Stimulated activated CD8-positive, alpha-beta memory T cell treated with anti-CD3 and anti-CD28 coated beads, Interleukin-7, amount 100 ng/mL, for 1 hour (primary cell): ENCODE measurements around the gene CFAP68.
A peak's percentile ranks its signal among the peaks of the same experiment; 100 is the strongest.
"Not testable (repeated sequence)": the region's sequence is repeated elsewhere in the genome, so short reads cannot be mapped to it uniquely, and the experiment has no call there.

Experiments
- DNase-seq, 2 donors: peaks; one replicate each; pipeline ENCODE4 v3.0.0-alpha.2; 2020; ENCODE audit warnings: low read depth in 2 of 2

The CFAP68 gene

DNA sequence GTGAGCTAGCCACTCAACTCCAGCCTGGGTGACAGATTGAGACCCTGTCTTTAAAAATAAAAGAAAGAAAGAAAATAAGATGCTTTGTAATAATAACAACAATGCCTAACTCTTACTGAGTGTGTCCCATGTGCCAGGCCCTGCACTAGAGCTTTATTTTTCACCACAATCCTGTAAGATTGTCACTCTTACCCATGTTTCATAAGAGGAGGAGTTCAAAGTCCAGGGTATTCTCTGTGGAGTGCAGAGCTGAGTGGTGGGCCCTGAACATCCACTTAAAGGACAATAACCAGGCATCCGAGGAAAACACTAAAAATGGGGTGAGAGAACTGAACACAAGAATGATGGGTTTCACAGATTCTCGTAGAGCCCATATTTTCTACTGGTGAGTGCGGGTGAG is 38.4 kb downstream of the CFAP68 start:
- DNase-seq = no peak

DNA sequence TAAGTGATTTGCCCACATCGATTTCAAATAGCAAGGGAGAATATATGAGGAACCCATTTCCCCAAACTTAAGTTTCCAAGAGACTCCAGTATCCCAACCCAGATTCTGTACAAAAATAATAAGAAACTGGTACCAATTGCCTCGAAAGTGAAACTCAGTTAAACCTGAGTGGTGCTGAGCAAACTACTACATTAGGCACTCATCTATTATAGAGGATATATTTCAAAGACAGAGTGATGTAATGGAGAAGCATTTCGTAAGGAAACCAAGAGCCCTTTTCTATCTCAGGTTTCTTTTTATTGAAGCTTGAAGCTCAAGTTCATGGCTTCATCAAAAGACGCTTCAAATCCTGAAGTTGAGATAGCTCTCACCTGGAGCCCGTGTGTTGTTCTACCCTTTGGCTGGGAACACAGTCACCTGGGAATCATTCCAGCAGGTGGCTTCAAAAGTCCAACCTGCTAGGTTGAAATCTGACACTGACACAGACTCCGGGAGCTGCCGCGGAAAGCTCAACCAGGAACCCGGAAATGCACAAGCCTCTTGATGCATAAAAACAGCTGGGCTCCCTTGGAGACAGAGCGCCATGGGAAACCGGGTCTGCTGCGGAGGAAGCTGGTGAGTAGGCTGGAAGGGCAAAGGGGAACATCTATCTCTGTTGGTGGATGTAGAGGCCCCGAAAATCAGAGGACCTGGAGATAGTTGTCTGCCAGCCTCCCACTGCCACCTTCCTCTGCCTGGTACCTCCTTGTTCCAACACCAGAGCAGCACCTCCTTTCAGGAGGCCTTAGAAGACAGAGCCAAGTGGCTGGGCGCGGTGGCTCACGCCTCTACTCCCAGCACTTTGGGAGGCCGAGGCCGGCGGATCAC is 39.3 kb downstream of the CFAP68 start, which contains the start of gene C11orf52:
C11orf52 (plus strand) TSS at position 524 of the 867 bp plus-strand sequence; CDS start at position 584, 60 bp downstream.
- DNase-seq = no peak

DNA sequence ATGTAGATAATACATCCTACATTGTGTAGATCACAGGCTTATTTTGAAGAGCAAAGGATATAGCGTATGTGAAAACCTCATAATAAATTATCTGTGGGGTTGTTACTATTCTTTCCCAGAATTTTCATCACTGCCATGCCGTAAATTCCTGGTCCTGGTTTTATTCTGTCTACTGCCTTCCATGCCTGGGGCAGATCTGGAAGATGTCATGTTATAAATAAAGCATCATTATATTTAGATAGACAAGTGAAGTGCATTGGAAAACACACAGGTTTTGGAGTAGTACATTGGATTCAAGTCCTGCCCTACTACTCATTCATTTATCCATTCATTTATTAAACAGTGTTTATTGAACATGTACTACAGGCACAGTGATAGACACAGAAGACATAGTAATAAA is 41.6 kb downstream of the CFAP68 start:
- DNase-seq = no peak

DNA sequence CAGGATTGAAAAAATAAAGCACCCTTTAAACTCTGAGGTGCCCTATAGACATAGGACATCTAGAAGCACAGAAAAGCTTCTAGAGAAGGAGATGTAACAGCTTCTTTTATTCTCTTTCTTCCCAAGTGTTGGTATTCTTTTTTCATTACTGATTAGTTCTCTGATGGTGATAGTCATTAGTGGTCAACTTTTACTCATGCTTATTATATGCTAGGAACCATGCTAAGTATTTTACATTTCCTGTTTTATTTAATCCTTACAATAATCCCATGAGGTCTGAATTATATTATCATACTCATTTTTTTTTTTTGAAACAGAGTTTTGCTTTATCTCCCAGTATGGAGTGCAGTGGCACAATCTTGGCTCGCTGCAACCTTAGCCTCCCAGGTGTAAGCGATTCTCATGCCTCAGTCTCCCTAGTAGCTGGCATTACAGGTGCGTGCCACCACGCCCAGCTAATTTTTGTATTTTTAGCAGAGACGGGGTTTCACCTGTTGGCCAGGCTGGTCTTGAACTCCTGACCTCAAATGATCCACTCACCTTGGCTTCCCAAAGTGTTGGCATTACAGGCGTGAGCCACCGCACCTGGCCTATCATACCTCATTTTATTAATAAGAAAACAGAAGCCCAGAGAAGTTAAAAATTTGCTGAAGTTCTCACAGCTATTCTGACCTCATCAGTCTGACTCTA is 42.3 kb downstream of the CFAP68 start:
- no peak for DNase-seq

DNA sequence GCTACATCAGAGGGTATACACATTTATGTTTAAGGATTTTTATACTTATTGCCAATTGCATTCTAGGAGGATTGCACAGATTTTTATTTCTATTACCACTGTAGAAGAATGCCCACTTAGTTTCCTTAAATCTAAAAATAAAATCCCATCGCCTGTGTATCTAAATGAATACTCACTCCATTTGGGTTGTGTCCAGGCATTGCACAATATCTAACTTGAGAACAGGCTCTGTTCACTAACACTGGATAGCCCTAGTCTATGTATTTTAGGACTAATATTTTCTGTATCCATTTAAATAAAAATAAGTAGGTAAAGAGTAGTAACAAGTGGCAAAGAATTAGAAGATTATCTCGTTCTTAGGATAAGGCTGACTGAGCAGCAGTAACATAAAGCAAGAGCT is 43.5 kb downstream of the CFAP68 start:
- no peak for DNase-seq

DNA sequence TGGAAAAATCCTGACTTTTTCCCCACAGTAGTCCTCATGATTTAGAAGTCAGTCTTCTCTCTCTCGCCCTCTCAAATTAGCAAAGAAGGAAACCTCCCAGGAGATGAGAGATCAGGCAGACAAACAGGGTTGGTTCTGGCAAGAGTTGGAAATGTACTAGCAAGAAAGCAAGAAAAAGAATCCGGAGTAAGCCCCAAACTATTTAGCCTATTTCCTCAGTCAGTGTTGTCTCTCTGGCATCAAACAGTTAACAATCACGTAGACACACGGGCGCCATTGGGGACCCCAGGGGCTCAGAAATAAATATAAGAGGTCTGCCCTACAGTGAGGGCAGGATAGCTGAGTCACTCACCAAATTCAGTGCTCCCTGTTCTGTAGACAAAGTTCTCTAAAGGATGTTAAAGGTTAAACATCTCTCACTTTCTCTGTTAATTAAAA is 44.0 kb downstream of the CFAP68 start:
- DNase-seq = no peak

DNA sequence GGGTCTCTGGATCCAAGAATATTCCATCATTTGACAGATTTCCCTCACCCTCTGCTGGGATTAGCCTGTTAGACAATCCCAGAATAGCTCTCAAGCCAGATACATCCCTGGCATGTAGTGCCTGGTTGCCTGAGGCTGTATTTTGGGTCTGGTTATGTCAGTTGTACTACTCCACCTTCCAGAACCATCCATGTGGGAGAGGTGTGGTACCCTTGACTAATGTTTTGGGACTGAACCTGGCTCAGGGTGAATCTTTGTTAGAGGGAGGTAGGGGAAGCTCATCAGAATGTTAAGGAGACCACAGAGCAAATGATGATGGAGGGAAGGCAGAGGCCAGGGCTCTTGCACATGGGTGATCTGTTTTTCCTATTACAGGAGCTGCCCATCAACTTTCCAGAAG is 44.6 kb downstream of the CFAP68 start:
- no peak for DNase-seq

DNA sequence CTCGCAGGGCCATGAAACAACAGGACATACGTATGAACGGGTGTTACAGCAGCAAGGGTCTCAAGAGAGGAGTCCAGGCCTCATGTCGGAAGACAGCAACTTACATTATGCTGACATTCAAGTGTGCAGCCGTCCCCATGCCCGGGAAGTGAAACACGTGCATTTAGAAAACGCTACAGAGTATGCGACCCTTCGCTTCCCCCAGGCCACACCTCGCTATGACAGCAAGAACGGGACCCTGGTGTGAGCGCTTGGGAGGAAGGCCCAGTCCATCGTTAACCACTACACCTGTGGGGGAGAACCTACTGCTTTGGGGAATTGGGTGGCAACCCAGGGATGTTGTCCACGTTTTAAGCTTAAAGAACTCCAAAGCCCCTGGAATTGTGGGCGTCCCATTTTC is 46.6 kb downstream of the CFAP68 start:
- no peak for DNase-seq

DNA sequence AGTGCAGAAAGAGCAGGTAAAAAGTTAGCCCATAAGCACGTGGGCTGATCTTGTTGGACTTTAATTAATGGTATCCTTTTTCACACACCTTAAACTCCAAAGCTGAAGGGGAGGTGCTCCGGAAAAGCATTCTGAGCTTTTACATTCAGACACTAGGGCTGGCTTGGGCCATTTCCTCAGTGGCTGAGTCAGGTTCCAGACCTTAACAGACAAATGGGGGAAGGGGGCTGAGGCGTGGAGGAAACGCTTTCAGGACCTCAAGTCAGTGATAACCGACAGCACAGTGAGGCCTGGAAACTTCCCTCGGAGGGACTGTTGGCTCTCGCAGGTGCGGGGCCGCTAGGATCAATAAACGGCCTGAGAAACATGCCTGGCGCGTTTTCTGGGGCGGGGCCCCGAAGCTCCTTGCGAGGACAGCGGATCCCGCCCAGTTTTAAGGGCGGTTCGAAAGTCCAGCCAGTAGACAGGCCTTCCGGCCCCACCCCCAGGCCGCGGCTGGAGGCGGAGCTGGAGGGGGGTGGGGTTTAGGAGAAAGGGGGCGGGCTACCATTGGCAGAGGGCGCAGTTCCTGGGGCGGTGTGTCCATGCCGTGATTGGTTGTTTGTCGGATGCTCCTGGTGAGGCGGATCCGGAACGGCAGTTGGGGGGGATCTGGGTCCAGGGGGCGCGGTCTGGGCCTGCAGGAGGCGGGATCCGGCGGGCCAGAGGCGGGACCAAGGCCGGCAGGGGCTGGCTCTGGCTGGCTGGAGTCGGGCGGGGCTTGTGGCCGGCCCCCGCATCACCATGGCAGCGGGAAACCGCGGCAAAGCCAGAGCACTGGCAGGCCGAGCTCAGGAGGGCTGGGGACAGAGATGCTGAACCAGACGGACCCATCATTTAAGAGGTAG is 47.4 kb downstream of the CFAP68 start:
- DNase-seq = peak; percentile 90 to 93

DNA sequence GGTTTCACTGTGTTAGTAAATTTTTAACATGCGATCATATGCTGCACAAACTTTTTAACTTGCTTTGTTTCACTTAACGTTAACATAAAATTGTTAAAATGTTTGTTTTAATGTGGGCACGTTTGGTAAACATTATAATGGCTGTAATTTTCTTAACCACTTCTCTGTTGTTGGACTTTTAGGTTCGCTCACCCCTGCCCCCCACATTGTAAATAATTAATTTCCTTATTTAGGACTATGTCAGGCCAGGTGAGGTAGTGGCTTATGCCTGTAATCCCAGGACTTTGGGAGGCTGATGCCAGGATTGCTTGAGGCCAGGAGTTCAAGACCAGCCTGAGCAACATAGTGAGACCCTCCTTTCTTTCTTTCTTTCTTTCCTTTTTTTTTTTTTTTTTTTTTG is 51.1 kb downstream of the CFAP68 start:
- DNase-seq = no peak

DNA sequence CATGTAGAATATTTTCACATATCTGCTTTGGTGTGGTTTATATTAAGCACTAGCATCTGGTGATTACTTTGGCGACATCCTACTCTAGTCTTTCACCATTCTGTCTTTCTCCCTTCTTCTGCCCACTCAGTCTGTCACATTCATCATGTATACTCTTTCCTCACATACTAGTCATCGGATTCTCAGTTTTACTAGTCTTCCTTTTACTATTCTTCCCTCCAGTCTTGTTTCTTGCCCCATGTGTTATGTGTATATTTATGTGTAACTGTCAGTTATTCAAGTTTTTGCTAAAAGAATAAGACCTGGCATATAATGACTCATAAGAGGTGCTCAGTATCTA is 53.2 kb downstream of the CFAP68 start:
- DNase-seq = no peak

DNA sequence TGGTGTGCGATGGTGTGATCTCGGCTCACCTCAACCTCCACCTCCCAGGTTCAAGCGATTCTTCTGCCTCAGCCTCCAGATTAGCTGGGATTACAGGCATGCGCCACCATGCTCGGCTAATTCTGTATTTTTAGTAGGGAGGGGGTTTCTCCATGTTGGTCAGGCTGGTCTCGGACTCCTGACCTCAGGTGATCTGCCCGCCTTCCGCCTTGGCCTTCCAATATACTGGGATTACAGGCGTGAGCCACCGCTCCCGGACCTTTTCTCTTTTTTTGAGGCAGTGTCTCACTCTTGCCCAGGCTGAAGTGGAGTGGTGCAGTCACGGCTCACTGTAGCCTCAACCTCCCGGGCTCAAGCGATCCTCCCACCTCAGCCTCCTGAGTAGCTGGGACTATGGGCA is 53.8 kb downstream of the CFAP68 start:
- DNase-seq = not testable (repeated sequence)

DNA sequence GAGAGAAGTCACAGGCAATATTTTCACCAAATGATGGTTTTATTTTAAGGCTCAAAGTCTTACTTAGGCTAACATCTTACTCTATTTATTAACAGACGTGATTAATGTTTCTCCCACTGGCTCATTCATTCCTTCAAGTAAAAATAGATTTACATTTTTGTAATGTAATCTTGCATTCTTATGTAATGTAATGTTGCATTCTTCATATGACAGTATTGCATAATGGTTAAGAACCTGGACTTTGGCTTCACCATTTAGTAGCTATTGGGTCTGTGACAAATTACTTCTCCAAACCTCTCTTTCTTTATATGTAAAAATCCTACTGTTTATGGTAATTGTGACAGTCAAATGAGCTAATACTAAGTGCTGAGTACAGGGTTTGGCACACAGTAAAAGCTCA is 54.5 kb downstream of the CFAP68 start:
- no peak for DNase-seq

DNA sequence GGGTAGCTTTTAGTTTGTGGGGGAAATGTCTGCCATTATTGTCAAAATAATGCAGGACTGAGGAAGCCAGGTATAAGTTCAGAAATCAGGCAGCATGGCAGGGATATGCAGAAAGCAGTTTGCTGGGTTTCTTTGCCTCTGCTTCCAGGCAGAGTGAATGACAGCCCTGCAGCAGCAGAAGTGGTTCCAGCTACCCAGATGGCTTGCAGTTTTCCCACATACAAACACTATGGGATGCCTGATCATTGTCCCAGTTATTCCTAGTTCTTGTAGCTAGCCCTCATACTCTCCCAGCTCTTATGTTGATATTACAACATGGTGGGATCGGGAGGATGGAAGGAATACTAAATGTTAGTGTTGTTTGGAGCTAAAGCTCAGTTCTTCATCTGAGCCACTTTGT is 55.0 kb downstream of the CFAP68 start:
- DNase-seq = no peak
